Activated CD8-positive, alpha-beta T cell treated with anti-CD3 and anti-CD28 coated beads for 36 hours (primary cell): Measurements from ENCODE around the gene ELK4. TPM values are rescaled to one million over a fixed set of nuclear protein-coding genes. Genes with fewer than 3 reads are reported as not detected.
A peak's percentile ranks its signal among the peaks of the same experiment; 100 is the strongest.

Experiments
- ATAC-seq: fragments of 200-7000 bp; cut with Tn5 transposase; one replicate; pipeline ENCODE4 v1.10.0; 2021; ENCODE audit warnings: mild to moderate bottlenecking, moderate library complexity
- CTCF ChIA-PET: fragments of 350-600 bp; sonication (Branson Sonifier 250); formaldehyde crosslinking; loops from one replicate; lab custom pipeline; 2021; ENCODE audit warnings: antibody characterized with exemption; lab: Charles Lee
- POLR2A ChIA-PET: fragments of 350-600 bp; sonication (Branson Sonifier 250); formaldehyde crosslinking; loops from one replicate; lab custom pipeline; 2021; ENCODE audit warnings: antibody characterized with exemption; lab: Charles Lee
- DNase-seq: peaks from one replicate; pipeline ENCODE4 v3.0.0-alpha.2; 2020
- H3K27ac Mint-ChIP-seq: one replicate; pipeline ENCODE4 v1.8.0; 2021; ENCODE audit warnings: mild to moderate bottlenecking, mixed read lengths
- H3K27me3 Mint-ChIP-seq: one replicate; pipeline ENCODE4 v1.8.0; 2021; ENCODE audit warnings: mixed read lengths
- H3K36me3 Mint-ChIP-seq: one replicate; pipeline ENCODE4 v1.8.0; 2021; ENCODE audit warnings: low read depth, mixed read lengths
- H3K4me1 Mint-ChIP-seq: one replicate; pipeline ENCODE4 v1.8.0; 2021; ENCODE audit warnings: low read depth, mixed read lengths
- H3K4me3 Mint-ChIP-seq: one replicate; pipeline ENCODE4 v1.8.0; 2021; ENCODE audit warnings: mild to moderate bottlenecking, moderate library complexity, mixed read lengths
- H3K9me3 Mint-ChIP-seq: one replicate; pipeline ENCODE4 v1.8.0; 2021; ENCODE audit warnings: mixed read lengths
- intact Hi-C: fragments of 100-400 bp; cut with micrococcal nuclease; formaldehyde crosslinking; loops from one replicate; pipeline ENCODE4 v1.10.0; 2022
- total RNA-seq, 2 experiments: library from RNA; stranded (reverse); gene quantifications; one replicate each; pipeline ENCODE4 v1.2.3, GENCODE V29; 2021
- TF ChIP-seq, protein P1 (sequence below): fragments of 200-600 bp; IDR thresholded peaks from one replicate; pipeline ENCODE4 v1.8.0; 2022; ENCODE audit warnings: antibody characterized with exemption, mild to moderate bottlenecking

The ELK4 gene
- total RNA-seq, 2 experiments from 2014 or later, result 61.5 to 62.1 TPM

DNA sequence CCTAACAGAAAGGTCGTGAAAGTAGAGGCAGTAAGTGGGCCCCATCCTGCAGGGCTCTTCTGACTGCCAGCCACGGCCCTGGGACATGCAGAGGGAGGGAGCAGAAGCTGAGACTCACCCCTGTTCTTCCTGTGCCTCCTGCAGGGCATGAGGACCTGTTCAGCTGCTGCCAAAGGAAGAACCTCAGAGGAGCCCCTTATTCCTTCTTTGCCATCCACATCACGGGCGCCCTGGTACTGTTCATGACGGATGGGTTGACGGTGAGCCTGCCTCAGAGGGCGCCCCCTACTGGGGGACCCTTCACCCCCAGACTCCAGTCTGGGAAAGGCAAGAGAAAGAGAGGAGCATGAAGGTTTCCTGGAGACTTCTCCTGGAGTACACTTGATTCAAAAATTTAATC lies 47.1 kb downstream of the ELK4 start:
- H3K4me3 Mint-ChIP-seq, result no peak overlapping the region
- CTCF ChIA-PET, result interaction anchor here (1.1 to 2.0 kb wide), 2 partner anchors 61 to 74 kb away, joined by 4 to 9 read pairs; no protein-coding TSS in a partner anchor
- peak; percentile 24 for DNase-seq
- no peak overlapping the region for H3K27ac Mint-ChIP-seq
- ATAC-seq, result no peak
- intact Hi-C loops, result no loop called here
- no peaks in the 10 kb centered on the region for H3K9me3 Mint-ChIP-seq
- H3K36me3 Mint-ChIP-seq, result no peaks in the 10 kb centered on the region
- H3K4me1 Mint-ChIP-seq, result peaks cover 16% of the 10 kb centered on the region
- POLR2A ChIA-PET, result interaction anchor here (1.4 to 1.5 kb wide), 2 partner anchors 11 to 46 kb away, joined by 3 read pairs; no protein-coding TSS in a partner anchor
- no peaks in the 10 kb centered on the region for H3K27me3 Mint-ChIP-seq
- TF ChIP-seq, protein P1, sequence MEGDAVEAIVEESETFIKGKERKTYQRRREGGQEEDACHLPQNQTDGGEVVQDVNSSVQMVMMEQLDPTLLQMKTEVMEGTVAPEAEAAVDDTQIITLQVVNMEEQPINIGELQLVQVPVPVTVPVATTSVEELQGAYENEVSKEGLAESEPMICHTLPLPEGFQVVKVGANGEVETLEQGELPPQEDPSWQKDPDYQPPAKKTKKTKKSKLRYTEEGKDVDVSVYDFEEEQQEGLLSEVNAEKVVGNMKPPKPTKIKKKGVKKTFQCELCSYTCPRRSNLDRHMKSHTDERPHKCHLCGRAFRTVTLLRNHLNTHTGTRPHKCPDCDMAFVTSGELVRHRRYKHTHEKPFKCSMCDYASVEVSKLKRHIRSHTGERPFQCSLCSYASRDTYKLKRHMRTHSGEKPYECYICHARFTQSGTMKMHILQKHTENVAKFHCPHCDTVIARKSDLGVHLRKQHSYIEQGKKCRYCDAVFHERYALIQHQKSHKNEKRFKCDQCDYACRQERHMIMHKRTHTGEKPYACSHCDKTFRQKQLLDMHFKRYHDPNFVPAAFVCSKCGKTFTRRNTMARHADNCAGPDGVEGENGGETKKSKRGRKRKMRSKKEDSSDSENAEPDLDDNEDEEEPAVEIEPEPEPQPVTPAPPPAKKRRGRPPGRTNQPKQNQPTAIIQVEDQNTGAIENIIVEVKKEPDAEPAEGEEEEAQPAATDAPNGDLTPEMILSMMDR, result peak; percentile 42

DNA sequence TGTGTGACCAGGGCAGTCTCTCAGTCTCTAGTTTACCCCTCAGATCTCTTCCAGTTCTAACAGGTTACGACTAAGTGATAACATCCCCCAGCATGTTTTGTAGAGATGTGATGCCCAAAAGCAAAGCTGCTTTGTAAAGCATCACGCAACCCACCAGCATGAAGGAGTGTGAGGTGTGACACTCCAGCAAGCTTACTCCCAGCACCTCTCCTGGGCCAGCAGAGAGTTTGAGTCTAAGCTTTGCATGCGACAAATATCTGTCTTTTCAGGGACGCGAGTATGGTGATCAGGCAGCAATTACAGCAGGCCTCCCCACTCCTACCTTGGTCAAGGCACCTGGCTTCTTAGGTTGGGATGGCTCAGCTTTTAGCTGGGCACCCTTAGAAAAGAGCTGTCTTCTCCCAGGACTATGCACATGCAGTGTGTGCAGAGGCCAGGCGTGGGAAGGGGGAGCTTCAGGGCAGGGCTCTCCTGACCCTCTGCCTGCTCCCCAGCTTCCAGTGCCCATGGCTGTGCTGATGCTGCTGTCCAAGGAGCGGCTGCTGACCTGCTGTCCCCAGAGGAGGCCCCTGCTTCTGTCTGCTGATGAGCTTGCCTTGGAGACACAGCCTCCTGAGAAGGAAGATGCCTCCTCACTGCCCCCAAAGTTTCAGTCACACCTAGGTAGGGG lies 48.2 kb downstream of the ELK4 start:
- no peak overlapping the region for H3K27ac Mint-ChIP-seq
- TF ChIP-seq, protein P1, result no peak
- H3K36me3 Mint-ChIP-seq, result no peaks in the 10 kb centered on the region
- ATAC-seq (no peak), DNase-seq (no peak)
- intact Hi-C loops, result no loop called here
- ChIA-PET CTCF (interaction anchor here (0.7 to 2.1 kb wide), 7 partner anchors 8 to 229 kb away, joined by 3 to 12 read pairs (median 7); partner anchors contain the start of gene ELK4), POLR2A (interaction anchor here (1.4 to 1.5 kb wide), 2 partner anchors 12 to 47 kb away, joined by 3 read pairs; no protein-coding TSS in a partner anchor)
- H3K27me3 Mint-ChIP-seq, result no peaks in the 10 kb centered on the region
- peaks cover 13% of the 10 kb centered on the region for H3K4me1 Mint-ChIP-seq
- no peak overlapping the region for H3K4me3 Mint-ChIP-seq
- no peaks in the 10 kb centered on the region for H3K9me3 Mint-ChIP-seq

DNA sequence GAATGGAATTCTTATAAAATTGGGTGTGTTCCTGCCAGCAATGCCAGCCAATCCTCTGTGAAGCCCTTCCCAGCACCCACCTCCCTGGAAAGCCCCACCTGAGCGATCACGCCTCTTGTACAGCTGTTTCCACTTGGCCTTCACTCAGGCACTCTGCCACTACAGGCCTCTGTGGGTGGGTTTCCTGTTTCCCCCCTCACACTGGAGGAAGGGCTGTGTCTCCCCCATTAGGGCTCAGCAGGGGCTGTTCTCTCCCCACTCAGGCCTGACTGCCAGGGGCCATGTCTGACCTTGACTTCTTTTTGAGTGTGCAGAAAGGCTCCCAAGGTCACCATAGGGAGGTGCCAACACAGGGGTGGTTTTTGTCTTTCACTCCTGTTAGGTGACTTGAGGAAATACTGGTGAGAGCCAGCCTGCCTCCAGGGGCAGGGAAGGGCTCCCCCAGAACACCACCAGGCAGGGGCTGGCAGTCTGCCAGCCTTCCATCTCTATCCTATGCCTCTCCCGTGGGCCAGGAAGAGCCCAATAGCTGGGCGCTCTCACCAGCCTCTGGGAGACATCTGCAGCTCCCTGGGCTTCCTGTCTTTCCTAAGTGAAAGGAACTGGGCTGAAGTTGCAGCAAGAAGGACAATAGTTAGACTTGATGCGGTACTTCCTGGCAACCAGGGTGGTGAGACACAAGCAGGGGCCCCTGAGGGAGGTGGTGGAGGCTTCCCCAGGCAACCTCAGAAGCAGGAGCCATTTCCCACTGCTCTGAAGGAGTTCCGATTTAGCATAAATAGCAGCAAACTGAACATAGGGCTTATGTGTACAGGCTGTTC lies 49.1 kb downstream of the ELK4 start:
- ChIA-PET CTCF (interaction anchor here (0.6 to 2.1 kb wide), 8 partner anchors 9 to 229 kb away, joined by 3 to 12 read pairs (median 7); partner anchors contain the start of gene ELK4), POLR2A (no interaction called here)
- TF ChIP-seq, protein P1, result no peak
- Mint-ChIP-seq H3K27me3 (peaks cover under 1% of the 10 kb centered on the region), H3K27ac (peak overlapping the region; percentile 46), H3K4me3 (no peak overlapping the region), H3K4me1 (peaks cover 12% of the 10 kb centered on the region), H3K9me3 (no peaks in the 10 kb centered on the region), H3K36me3 (no peaks in the 10 kb centered on the region)
- DNase-seq, result peak; percentile 65
- peak; percentile 83 for ATAC-seq
- intact Hi-C loops, result no loop called here

DNA sequence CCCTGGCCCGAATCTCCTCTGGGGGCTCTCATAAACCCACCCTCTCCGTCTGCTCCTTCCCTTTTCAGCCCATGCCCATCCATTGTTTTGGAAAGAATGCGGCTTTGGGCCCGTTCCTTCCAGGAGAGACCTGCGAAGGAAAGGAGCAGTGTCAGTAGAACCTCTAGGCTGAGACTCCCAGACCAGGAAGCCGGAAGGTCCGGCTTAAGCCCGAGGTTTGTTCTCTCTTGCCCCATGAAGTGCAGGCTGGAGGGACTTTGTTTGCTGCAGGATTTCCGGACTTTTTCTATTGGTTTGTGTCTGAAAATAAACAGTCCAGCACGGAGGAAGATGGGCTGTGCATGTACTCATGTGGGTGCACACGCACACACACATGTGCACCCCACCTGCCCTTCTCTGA lies 49.8 kb downstream of the ELK4 start:
- CTCF ChIA-PET, result interaction anchor here (2.0 to 2.1 kb wide), 4 partner anchors 10 to 75 kb away, joined by 7 to 12 read pairs (median 10); partner anchors contain the start of gene ELK4
- Mint-ChIP-seq H3K4me3 (no peak overlapping the region), H3K4me1 (peaks cover 12% of the 10 kb centered on the region)

More for the DNA sequence above, 49.8 kb downstream of the ELK4 start:
- ATAC-seq (no peak), DNase-seq (no peak)
- Mint-ChIP-seq H3K36me3 (no peaks in the 10 kb centered on the region), H3K27ac (no peak overlapping the region), H3K9me3 (no peaks in the 10 kb centered on the region), H3K27me3 (peaks cover 4% of the 10 kb centered on the region)
- TF ChIP-seq, protein P1, result no peak
- intact Hi-C loops, result no loop called here
- POLR2A ChIA-PET, result interaction anchor here (1.3 kb wide), 1 partner anchor 51 kb away, joined by 5 read pairs; no protein-coding TSS in a partner anchor
